H9 (cell line): ENCODE data around the gene FAIM2. TPM values are rescaled to one million over a fixed set of nuclear protein-coding genes. Genes with fewer than 3 reads are reported as not detected.
A peak's percentile ranks its signal among the peaks of the same experiment; 100 is the strongest.
"Not testable (repeated sequence)": the region's sequence is repeated elsewhere in the genome, so short reads cannot be mapped to it uniquely, and the experiment has no call there.

Experiments
- DNase-seq: peaks from one replicate; pipeline ENCODE4 v3.0.0-alpha.2; 2017
- H2AFZ ChIP-seq: one replicate; pipeline ENCODE4 v1.6.1; 2013; ENCODE audit warnings: mild to moderate bottlenecking, low read length, control low read depth, moderate library complexity
- H2AK5ac ChIP-seq: 2 replicates; pipeline ENCODE4 v1.6.1; 2013; ENCODE audit warnings: low read length, control low read depth, mixed read lengths; ENCODE audit not compliant: insufficient read length
- H2BK120ac ChIP-seq: one replicate; pipeline ENCODE4 v1.6.1; 2013; ENCODE audit warnings: low read depth, mild to moderate bottlenecking, low read length, control low read depth, inconsistent platforms; ENCODE audit not compliant: poor library complexity, severe bottlenecking
- H2BK12ac ChIP-seq: 2 replicates; pipeline ENCODE4 v1.6.1; 2013; ENCODE audit warnings: low read length, control low read depth, mixed read lengths, low read depth; ENCODE audit not compliant: insufficient read length
- H2BK15ac ChIP-seq: 2 replicates; pipeline ENCODE4 v1.6.1; 2013; ENCODE audit warnings: low read depth, low read length, control low read depth
- H2BK20ac ChIP-seq: one replicate; pipeline ENCODE4 v1.6.1; 2013; ENCODE audit warnings: low read depth, mild to moderate bottlenecking, low read length, control low read depth, inconsistent platforms; ENCODE audit not compliant: poor library complexity, severe bottlenecking
- H2BK5ac ChIP-seq: 2 replicates; pipeline ENCODE4 v1.6.1; 2013; ENCODE audit warnings: low read length, control low read depth, mixed read lengths; ENCODE audit not compliant: insufficient read length
- H3K14ac ChIP-seq: 2 replicates; pipeline ENCODE4 v1.6.1; 2013; ENCODE audit warnings: low read length, control low read depth; ENCODE audit not compliant: insufficient read depth
- H3K18ac ChIP-seq: 2 replicates; pipeline ENCODE4 v1.6.1; 2013; ENCODE audit warnings: low read depth, mild to moderate bottlenecking, mixed read lengths, low read length, control low read depth; ENCODE audit not compliant: insufficient read length
- H3K23ac ChIP-seq: 2 replicates; pipeline ENCODE4 v1.6.1; 2013; ENCODE audit warnings: low read length, control low read depth, mixed read lengths, low read depth; ENCODE audit not compliant: insufficient read length
- H3K23me2 ChIP-seq: 2 replicates; pipeline ENCODE4 v1.6.1; 2013; ENCODE audit warnings: low read depth, mild to moderate bottlenecking, mixed read lengths, low read length, control low read depth; ENCODE audit not compliant: insufficient read length, poor library complexity, severe bottlenecking
- H3K27ac ChIP-seq: 2 replicates; pipeline ENCODE4 v1.5.1; 2013; ENCODE audit warnings: low read length, control low read depth, mixed read lengths, low read depth; ENCODE audit not compliant: insufficient read length
- H3K27me3 ChIP-seq: 2 replicates; pipeline ENCODE4 v1.6.1; 2013; ENCODE audit warnings: low read length, control low read depth, inconsistent platforms; ENCODE audit not compliant: insufficient read depth
- H3K4ac ChIP-seq: 2 replicates; pipeline ENCODE4 v1.6.1; 2013; ENCODE audit warnings: low read depth, mild to moderate bottlenecking, control low read depth, inconsistent platforms, low read length, moderate library complexity
- H3K4me1 ChIP-seq: 2 replicates; pipeline ENCODE4 v1.6.1; 2013; ENCODE audit warnings: low read length, control low read depth, inconsistent platforms; ENCODE audit not compliant: insufficient read depth
- H3K4me2 ChIP-seq: 2 replicates; pipeline ENCODE4 v1.6.1; 2013; ENCODE audit warnings: low read length, control low read depth, mixed read lengths; ENCODE audit not compliant: insufficient read length, insufficient read depth
- H3K56ac ChIP-seq: 2 replicates; pipeline ENCODE4 v1.6.1; 2013; ENCODE audit warnings: low read depth, mild to moderate bottlenecking, mixed read lengths, low read length, control low read depth; ENCODE audit not compliant: insufficient read length
- H3K79me1 ChIP-seq: 2 replicates; pipeline ENCODE4 v1.6.1; 2013; ENCODE audit warnings: low read depth, mild to moderate bottlenecking, moderate library complexity, low read length, control low read depth, inconsistent platforms; ENCODE audit not compliant: insufficient read depth, poor library complexity, severe bottlenecking
- H3K79me2 ChIP-seq: 2 replicates; pipeline ENCODE4 v1.6.1; 2013; ENCODE audit warnings: low read length, control low read depth, inconsistent platforms; ENCODE audit not compliant: insufficient read depth
- H3K9ac ChIP-seq: 2 replicates; pipeline ENCODE4 v1.6.1; 2013; ENCODE audit warnings: low read length, control low read depth, mixed read lengths; ENCODE audit not compliant: insufficient read length; ENCODE audit errors: extremely low read depth
- H3K9me3 ChIP-seq: one replicate; pipeline ENCODE4 v1.6.1; 2013; ENCODE audit warnings: low read depth, low read length, inconsistent platforms; ENCODE audit not compliant: control insufficient read depth
- H3T11ph ChIP-seq: one replicate; pipeline ENCODE4 v1.6.1; 2013; ENCODE audit warnings: mild to moderate bottlenecking, low read length, control low read depth, inconsistent platforms
- H4K20me1 ChIP-seq: one replicate; pipeline ENCODE4 v1.6.1; 2013; ENCODE audit not compliant: control insufficient read depth, insufficient read length, insufficient read depth
- H4K5ac ChIP-seq: 2 replicates; pipeline ENCODE4 v1.6.1; 2013; ENCODE audit warnings: low read depth, mild to moderate bottlenecking, mixed read lengths, low read length, control low read depth; ENCODE audit not compliant: insufficient read length
- H4K8ac ChIP-seq: replicated peaks from 2 replicates; pipeline ENCODE4 v1.6.1; 2013; ENCODE audit warnings: low read length, control low read depth, mixed read lengths, low read depth; ENCODE audit not compliant: insufficient read length
- H4K91ac ChIP-seq: 2 replicates; pipeline ENCODE4 v1.6.1; 2013; ENCODE audit warnings: low read depth, mild to moderate bottlenecking, moderate library complexity, mixed read lengths, low read length, control low read depth; ENCODE audit not compliant: insufficient read length
- H3K27ac Mint-ChIP-seq, 3 experiments: 2 replicates in 2 of 3; 3 replicates in 1 of 3; pipeline ENCODE4 v1.8.0; 2020 to 2021; ENCODE audit warnings: mixed read lengths in 3 of 3, mild to moderate bottlenecking in 1 of 3, moderate library complexity in 1 of 3
- H3K27me3 Mint-ChIP-seq: 2 replicates; pipeline ENCODE4 v1.8.0; 2021; ENCODE audit warnings: low read depth, mild to moderate bottlenecking, moderate library complexity, mixed read lengths
- H3K36me3 Mint-ChIP-seq, 3 experiments: 2 replicates in 2 of 3; 3 replicates in 1 of 3; pipeline ENCODE4 v1.8.0; 2020 to 2021; ENCODE audit warnings: low read depth in 3 of 3, mixed read lengths in 3 of 3; ENCODE audit not compliant: insufficient read depth in 1 of 3
- H3K4me1 Mint-ChIP-seq, 2 experiments: 2 replicates each; pipeline ENCODE4 v1.8.0; 2020; ENCODE audit warnings: mixed read lengths in 2 of 2
- H3K4me3 Mint-ChIP-seq, 2 experiments: 2 replicates in 1 of 2; 3 replicates in 1 of 2; pipeline ENCODE4 v1.8.0; 2020 to 2021; ENCODE audit warnings: mild to moderate bottlenecking in 2 of 2, mixed read lengths in 2 of 2, moderate library complexity in 1 of 2
- H3K9me3 Mint-ChIP-seq, 2 experiments: 2 replicates in 1 of 2; 3 replicates in 1 of 2; pipeline ENCODE4 v1.8.0; 2020; ENCODE audit warnings: mild to moderate bottlenecking in 2 of 2, mixed read lengths in 2 of 2, moderate library complexity in 1 of 2
- CTCF ChIP-seq: fragments of 200-600 bp; sonication (generic); conservative IDR thresholded peaks from 3 replicates; pipeline ENCODE4 v1.8.0; 2021; ENCODE audit warnings: antibody characterized with exemption, mild to moderate bottlenecking
- WGBS: extraction: QIAGEN DNeasy Blood & Tissue Kit; methylation state at CpG from one replicate; pipeline ENCODE4 v1.1.7; 2013; ENCODE audit warnings: missing lambda C conversion rate, low lambda C conversion rate, mixed read lengths; ENCODE audit not compliant: insufficient read length; ENCODE audit errors: extremely low coverage; 5-methylcytosine and 5-hydroxymethylcytosine counted together
- total RNA-seq: library from RNA; stranded (reverse); gene quantifications from 2 replicates; pipeline ENCODE4 v1.2.1, GENCODE V29; 2021

The FAIM2 gene
- total RNA-seq, 1 experiment from 2014 or later: 0.42 TPM

DNA sequence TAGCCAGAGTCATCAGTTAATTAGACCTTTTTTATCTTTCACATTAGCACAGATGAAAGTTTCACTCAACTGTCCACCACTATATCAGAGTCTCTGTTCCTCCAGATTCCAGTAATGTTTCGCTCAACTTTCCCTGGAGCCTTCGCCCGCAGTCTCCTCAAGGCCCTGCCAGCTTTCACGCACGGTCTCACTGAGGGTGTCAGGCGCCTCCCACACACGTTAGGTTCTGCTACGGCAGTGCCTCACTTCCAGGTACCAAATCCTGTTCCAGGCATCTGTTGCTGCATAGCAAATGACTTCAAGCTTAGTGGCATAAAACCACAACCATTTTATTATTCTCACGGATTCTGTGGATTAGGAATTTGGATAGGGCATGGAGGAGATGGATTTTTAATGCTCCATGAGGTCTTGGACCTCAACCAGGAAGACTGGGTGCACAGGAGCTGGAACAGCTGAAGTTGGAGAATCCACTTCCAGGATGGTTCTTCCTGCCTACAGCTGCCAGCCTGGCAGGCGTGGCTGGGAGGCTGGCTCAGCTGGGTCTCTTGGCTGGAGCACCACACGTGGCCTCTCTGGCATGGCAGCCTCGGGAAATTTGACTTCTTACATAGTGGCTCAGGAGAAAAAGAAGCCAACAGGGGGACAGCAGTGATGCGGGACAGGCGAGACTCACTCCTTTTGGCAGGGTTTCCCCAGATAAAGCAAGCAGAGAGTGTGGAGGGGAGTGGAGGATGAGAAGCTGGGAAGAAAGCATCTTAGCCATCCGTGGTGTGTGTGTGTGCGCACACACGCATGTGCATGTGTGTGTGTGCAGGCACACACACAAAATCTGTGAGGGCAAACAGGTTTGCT, 39.5 kb downstream of the FAIM2 start:
- Histone ChIP-seq H4K91ac (no peak overlapping the region), H3K9me3 (no peaks in the 10 kb centered on the region), H2BK12ac (no peak overlapping the region), H3K79me1 (no peaks in the 10 kb centered on the region), H4K20me1 (no peaks in the 10 kb centered on the region), H2BK120ac (no peak overlapping the region), H3K9ac (no peak overlapping the region), H3T11ph (no peak overlapping the region), H4K5ac (no peak overlapping the region), H3K14ac (no peak overlapping the region; the same call in 1 of the 2 replicates), H2BK5ac (no peak overlapping the region), H3K18ac (no peak overlapping the region), H2AFZ (no peak overlapping the region), H3K79me2 (no peaks in the 10 kb centered on the region), H3K27ac (no peak overlapping the region), H2AK5ac (no peak overlapping the region), H3K27me3 (no peaks in the 10 kb centered on the region), H2BK15ac (no peak overlapping the region), H4K8ac (no peak overlapping the region), H3K4ac (no peak overlapping the region), H3K4me1 (no peaks in the 10 kb centered on the region), H3K4me2 (no peak overlapping the region), H3K23me2 (no peaks in the 10 kb centered on the region), H3K56ac (no peak overlapping the region), H3K23ac (no peak overlapping the region), H2BK20ac (no peak overlapping the region)
- Mint-ChIP-seq H3K9me3 (peaks cover 10 to 16% of the 10 kb centered on the region in 2 experiments), H3K4me3 (no peak overlapping the region), H3K27me3 (peaks cover 21% of the 10 kb centered on the region), H3K4me1 (peaks cover 13 to 14% of the 10 kb centered on the region in 2 experiments), H3K27ac (peak overlapping the region in 2 of 3 experiments; percentile 49 to 56; a peak in 2 of 7 replicates), H3K36me3 (peaks cover 5 to 9% (median 6%) of the 10 kb centered on the region in 3 experiments)
- no CpG with 5 or more reads among the region's 17 CpGs for WGBS
- peak; percentile 24 for DNase-seq
- TF ChIP-seq CTCF: no peak

DNA sequence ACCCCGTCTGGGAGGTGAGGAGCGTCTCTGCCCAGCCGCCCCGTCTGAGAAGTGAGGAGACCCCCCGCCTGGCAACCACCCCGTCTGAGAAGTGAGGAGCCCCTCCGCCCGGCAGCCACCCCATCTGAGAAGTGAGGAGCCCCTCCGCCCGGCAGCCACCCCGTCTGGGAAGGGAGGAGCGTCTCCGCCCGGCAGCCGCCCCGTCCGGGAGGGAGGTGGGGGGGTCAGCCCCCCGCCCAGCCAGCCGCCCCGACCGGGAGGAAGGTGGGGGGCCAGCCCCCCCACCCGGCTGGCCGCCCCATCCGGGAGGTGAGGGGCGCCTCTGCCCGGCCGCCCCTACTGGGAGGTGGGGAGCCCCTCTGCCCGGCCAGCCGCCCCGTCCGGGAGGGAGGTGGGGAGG, 42.8 kb downstream of the FAIM2 start:
- H3K4ac ChIP-seq, DNase-seq, H3K27ac ChIP-seq, H3K27ac Mint-ChIP-seq, H4K8ac ChIP-seq, H2AFZ ChIP-seq, H3K9me3 ChIP-seq, H3K4me2 ChIP-seq, H3K14ac ChIP-seq, H4K91ac ChIP-seq, H3K79me2 ChIP-seq, H3K4me3 Mint-ChIP-seq, H2BK120ac ChIP-seq, H4K5ac ChIP-seq, H2BK12ac ChIP-seq, H3T11ph ChIP-seq, H3K9ac ChIP-seq, H2AK5ac ChIP-seq, H3K4me1 ChIP-seq, H4K20me1 ChIP-seq, H3K18ac ChIP-seq, H2BK20ac ChIP-seq, H3K56ac ChIP-seq, H3K27me3 ChIP-seq, H3K23me2 ChIP-seq, H2BK15ac ChIP-seq, H2BK5ac ChIP-seq, H3K79me1 ChIP-seq, H3K36me3 Mint-ChIP-seq, H3K4me1 Mint-ChIP-seq, H3K23ac ChIP-seq: not testable (repeated sequence)
- H3K27me3 Mint-ChIP-seq: peaks cover 27% of the 10 kb centered on the region
- H3K9me3 Mint-ChIP-seq: peaks cover 16 to 19% of the 10 kb centered on the region in 2 experiments
- no CpG with 5 or more reads among the region's 31 CpGs for WGBS
